ENCODE data around the gene DOHH.
"Not testable (repeated sequence)": the region's sequence is repeated elsewhere in the genome, so short reads cannot be mapped to it uniquely, and the experiment has no call there.

Gene DOHH

GRCh38 chr19:3454656-3455392 is 45.6 kb downstream of the DOHH start:
- H3K27ac ChIP-seq (ENCODE audit: low read length): no peak overlapping the region
- H3K4me3 ChIP-seq (ENCODE audit: low read length): no peak overlapping the region
- H3K9ac ChIP-seq (ENCODE audit: low read length): no peak overlapping the region
- no peaks in the 10 kb centered on the region for H3K36me3 ChIP-seq (replicated peaks; ENCODE audit: insufficient read depth, low read length)
- no peaks in the 10 kb centered on the region for H3K9me3 ChIP-seq (replicated peaks; ENCODE audit: insufficient read depth, low read length)
- H2AFZ ChIP-seq (ENCODE audit: low read length): no peak overlapping the region
- TF ChIP-seq EZH2 (optimal IDR thresholded peaks at IDR 0.05; ENCODE audit: low read depth, low read length) (no peak), EZH2phosphoT487 (IDR thresholded peaks at IDR 0.05; ENCODE audit: low read length) (no peak), CTCF (IDR thresholded peaks at IDR 0.05; ENCODE audit: low read length) (no peak)
- no peak overlapping the region for H3K4me2 ChIP-seq (ENCODE audit: low read depth, low read length)
- H3K9me2 ChIP-seq (replicated peaks; ENCODE audit: insufficient read depth, low read length): no peaks in the 10 kb centered on the region
- H4K20me1 ChIP-seq (ENCODE audit: insufficient read depth, low read length): no peaks in the 10 kb centered on the region
- H3F3A ChIP-seq (ENCODE audit: insufficient read depth, low read length): no peaks in the 10 kb centered on the region
- peaks cover 25% of the 10 kb centered on the region for H3K4me1 ChIP-seq (ENCODE audit: low read length)
- DNase-seq: no peak
- peaks cover 76% of the 10 kb centered on the region for H3K27me3 ChIP-seq (replicated peaks; ENCODE audit: insufficient read depth, low read length)
- no peaks in the 10 kb centered on the region for H3K79me2 ChIP-seq (ENCODE audit: low read length)

GRCh38 chr19:3453840-3454239 is 46.6 kb downstream of the DOHH start:
- Histone ChIP-seq H3K36me3 (replicated peaks; ENCODE audit: insufficient read depth, low read length) (no peaks in the 10 kb centered on the region), H3K27me3 (replicated peaks; ENCODE audit: insufficient read depth, low read length) (peaks cover 73% of the 10 kb centered on the region), H3K4me3 (ENCODE audit: low read length) (no peak overlapping the region), H4K20me1 (ENCODE audit: insufficient read depth, low read length) (no peaks in the 10 kb centered on the region), H3K9ac (ENCODE audit: low read length) (no peak overlapping the region), H3K9me3 (replicated peaks; ENCODE audit: insufficient read depth, low read length) (no peaks in the 10 kb centered on the region), H3K79me2 (ENCODE audit: low read length) (no peaks in the 10 kb centered on the region), H3K9me2 (replicated peaks; ENCODE audit: insufficient read depth, low read length) (no peaks in the 10 kb centered on the region), H2AFZ (ENCODE audit: low read length) (no peak overlapping the region), H3K4me2 (ENCODE audit: low read depth, low read length) (no peak overlapping the region), H3K27ac (ENCODE audit: low read length) (no peak overlapping the region), H3K4me1 (ENCODE audit: low read length) (peaks cover 21% of the 10 kb centered on the region), H3F3A (ENCODE audit: insufficient read depth, low read length) (no peaks in the 10 kb centered on the region)
- TF ChIP-seq CTCF (IDR thresholded peaks at IDR 0.05; ENCODE audit: low read length): no peak
- TF ChIP-seq EZH2 (optimal IDR thresholded peaks at IDR 0.05; ENCODE audit: low read depth, low read length): no peak
- TF ChIP-seq EZH2phosphoT487 (IDR thresholded peaks at IDR 0.05; ENCODE audit: low read length): no peak
- no peak for DNase-seq

- H3K4me2 ChIP-seq (ENCODE audit: low read depth, low read length); H3K4me3 ChIP-seq (ENCODE audit: low read length); H3K9me3 ChIP-seq (replicated peaks; ENCODE audit: insufficient read depth, low read length); H3K27ac ChIP-seq (ENCODE audit: low read length); DNase-seq; H3K9me2 ChIP-seq (replicated peaks; ENCODE audit: insufficient read depth, low read length); H3K79me2 ChIP-seq (ENCODE audit: low read length); H2AFZ ChIP-seq (ENCODE audit: low read length); H4K20me1 ChIP-seq (ENCODE audit: insufficient read depth, low read length); H3K36me3 ChIP-seq (replicated peaks; ENCODE audit: insufficient read depth, low read length); H3F3A ChIP-seq (ENCODE audit: insufficient read depth, low read length); H3K9ac ChIP-seq (ENCODE audit: low read length): not testable (repeated sequence)
- H3K4me1 ChIP-seq (ENCODE audit: low read length): peaks cover 11% of the 10 kb centered on the region
- H3K27me3 ChIP-seq (replicated peaks; ENCODE audit: insufficient read depth, low read length): peaks cover 73% of the 10 kb centered on the region
Observed at GRCh38 chr19:3452942-3453214, 47.6 kb downstream of the DOHH start.

GRCh38 chr19:3452171-3452941 is 48.1 kb downstream of the DOHH start:
- Histone ChIP-seq H3K27me3 (replicated peaks; ENCODE audit: insufficient read depth, low read length) (peaks cover 73% of the 10 kb centered on the region), H3K4me1 (ENCODE audit: low read length) (peaks cover 7% of the 10 kb centered on the region; the same call in 1 of the 2 replicates), H3K27ac (ENCODE audit: low read length) (no peak overlapping the region), H3K79me2 (ENCODE audit: low read length) (no peaks in the 10 kb centered on the region), H3F3A (ENCODE audit: insufficient read depth, low read length) (no peaks in the 10 kb centered on the region), H3K9me3 (replicated peaks; ENCODE audit: insufficient read depth, low read length) (no peaks in the 10 kb centered on the region), H2AFZ (ENCODE audit: low read length) (no peak overlapping the region), H4K20me1 (ENCODE audit: insufficient read depth, low read length) (no peaks in the 10 kb centered on the region), H3K36me3 (replicated peaks; ENCODE audit: insufficient read depth, low read length) (no peaks in the 10 kb centered on the region), H3K4me2 (ENCODE audit: low read depth, low read length) (no peak overlapping the region), H3K4me3 (ENCODE audit: low read length) (no peak overlapping the region), H3K9ac (ENCODE audit: low read length) (no peak overlapping the region), H3K9me2 (replicated peaks; ENCODE audit: insufficient read depth, low read length) (no peaks in the 10 kb centered on the region)
- no peak for TF ChIP-seq CTCF (IDR thresholded peaks at IDR 0.05; ENCODE audit: low read length)
- TF ChIP-seq EZH2 (optimal IDR thresholded peaks at IDR 0.05; ENCODE audit: low read depth, low read length): no peak
- TF ChIP-seq EZH2phosphoT487 (IDR thresholded peaks at IDR 0.05; ENCODE audit: low read length): no peak
- DNase-seq: no peak

All from MM.1S (cell line).